ENCODE results near the gene FAM53B.

The FAM53B gene

GRCh38 chr10:124573726-124574455, 170.3 kb downstream of the FAM53B start:
- no peak for DNase-seq

- no peak for DNase-seq
Observed at GRCh38 chr10:124572751-124573150, 171.4 kb downstream of the FAM53B start.

GRCh38 chr10:124570646-124571045, 173.5 kb downstream of the FAM53B start:
- no peak for DNase-seq

- no peak for DNase-seq
Observed at GRCh38 chr10:124569623-124570470, 174.3 kb downstream of the FAM53B start.
